ENCODE results near the gene ZNF333. TPM values are rescaled to one million over a fixed set of nuclear protein-coding genes. Genes with fewer than 3 reads are reported as not detected.

The ZNF333 gene
- total RNA-seq, 2 experiments from 2014 or later: 15.5 to 17.6 TPM

DNA sequence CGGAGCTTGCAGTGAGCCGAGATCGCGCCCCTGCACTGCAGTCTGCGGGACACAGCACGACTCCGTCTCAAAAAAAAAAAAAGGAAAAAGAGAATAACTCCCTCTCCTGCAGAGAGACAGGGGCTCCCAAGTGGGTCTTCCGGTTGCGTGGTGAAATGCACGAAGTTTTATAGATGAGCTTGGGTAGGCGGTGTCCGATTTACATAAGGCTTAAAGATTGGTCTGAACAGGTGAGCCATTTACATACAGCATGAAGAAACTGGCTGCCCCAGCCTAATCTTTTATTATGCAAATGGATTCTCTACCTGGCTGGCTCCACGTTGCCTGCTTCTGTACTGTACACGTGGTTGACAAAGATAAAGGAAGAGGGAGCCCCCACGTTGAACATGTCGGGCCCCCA, 69.0 kb downstream of the ZNF333 start:
- Mint-ChIP-seq H3K9me3 (peaks cover 3% of the 10 kb centered on the region), H3K27ac (no peak overlapping the region), H3K4me3 (no peak overlapping the region), H3K36me3 (ENCODE audit: low read depth) (no peaks in the 10 kb centered on the region), H3K4me1 (ENCODE audit: low read depth) (no peaks in the 10 kb centered on the region), H3K27me3 (peaks cover 4% of the 10 kb centered on the region)
- Histone ChIP-seq H3K9me3 (ENCODE audit: control insufficient read depth in 1 of 2, insufficient read depth in 1 of 2, low read length in 2 of 2) (peaks cover 0 to 5% of the 10 kb centered on the region in 2 experiments), H3K27ac (ENCODE audit: low read depth in 1 of 2, low read length in 2 of 2) (no peak overlapping the region), H3K27me3 (ENCODE audit: control insufficient read depth in 1 of 2, insufficient read depth in 2 of 2, low read length in 2 of 2) (peaks cover 0 to 1% of the 10 kb centered on the region in 2 experiments), H3K36me3 (ENCODE audit: insufficient read depth, low read length) (no peaks in the 10 kb centered on the region), H3K4me3 (ENCODE audit: low read length) (no peak overlapping the region), H3K4me1 (ENCODE audit: insufficient read depth, low read length) (no peaks in the 10 kb centered on the region)
- ChIA-PET POLR2A (no interaction called here), CTCF (no interaction called here)
- TF ChIP-seq, protein P1, sequence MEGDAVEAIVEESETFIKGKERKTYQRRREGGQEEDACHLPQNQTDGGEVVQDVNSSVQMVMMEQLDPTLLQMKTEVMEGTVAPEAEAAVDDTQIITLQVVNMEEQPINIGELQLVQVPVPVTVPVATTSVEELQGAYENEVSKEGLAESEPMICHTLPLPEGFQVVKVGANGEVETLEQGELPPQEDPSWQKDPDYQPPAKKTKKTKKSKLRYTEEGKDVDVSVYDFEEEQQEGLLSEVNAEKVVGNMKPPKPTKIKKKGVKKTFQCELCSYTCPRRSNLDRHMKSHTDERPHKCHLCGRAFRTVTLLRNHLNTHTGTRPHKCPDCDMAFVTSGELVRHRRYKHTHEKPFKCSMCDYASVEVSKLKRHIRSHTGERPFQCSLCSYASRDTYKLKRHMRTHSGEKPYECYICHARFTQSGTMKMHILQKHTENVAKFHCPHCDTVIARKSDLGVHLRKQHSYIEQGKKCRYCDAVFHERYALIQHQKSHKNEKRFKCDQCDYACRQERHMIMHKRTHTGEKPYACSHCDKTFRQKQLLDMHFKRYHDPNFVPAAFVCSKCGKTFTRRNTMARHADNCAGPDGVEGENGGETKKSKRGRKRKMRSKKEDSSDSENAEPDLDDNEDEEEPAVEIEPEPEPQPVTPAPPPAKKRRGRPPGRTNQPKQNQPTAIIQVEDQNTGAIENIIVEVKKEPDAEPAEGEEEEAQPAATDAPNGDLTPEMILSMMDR (IDR thresholded peaks at IDR 0.05): no peak
- ATAC-seq (ENCODE audit: poor library complexity) (no peak), DNase-seq (no peak)
- intact Hi-C loops (cut with DNase I, micrococcal nuclease): no loop called here

DNA sequence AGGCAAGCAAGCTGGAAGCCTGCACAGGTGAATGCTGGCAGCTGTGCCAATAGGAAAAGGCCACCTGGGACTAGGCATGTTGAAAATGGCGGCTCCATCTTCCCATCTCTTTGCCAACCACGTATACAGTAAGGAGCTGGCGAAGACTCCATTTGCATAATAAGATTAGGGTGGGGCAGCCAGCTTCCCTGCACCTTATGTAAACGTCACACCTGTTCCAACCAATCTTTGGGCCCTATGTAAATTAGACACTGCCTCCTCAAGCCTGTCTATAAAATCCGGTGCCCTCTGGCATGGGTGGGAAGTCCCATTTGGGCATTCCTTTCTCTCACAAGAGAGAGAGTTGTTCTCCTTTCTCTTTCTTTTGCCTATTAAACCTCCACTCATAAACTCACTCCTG, 71.8 kb downstream of the ZNF333 start:
- H3K4me3 Mint-ChIP-seq: no peak overlapping the region
- H3K9me3 ChIP-seq (ENCODE audit: control insufficient read depth in 1 of 2, insufficient read depth in 1 of 2, low read length in 2 of 2): peaks cover 0 to 5% of the 10 kb centered on the region in 2 experiments
- no peaks in the 10 kb centered on the region for H3K4me1 Mint-ChIP-seq (ENCODE audit: low read depth)
- POLR2A ChIA-PET: no interaction called here
- H3K27me3 Mint-ChIP-seq: peaks cover 22% of the 10 kb centered on the region
- H3K36me3 ChIP-seq (ENCODE audit: insufficient read depth, low read length): peaks cover 2% of the 10 kb centered on the region
- no peak overlapping the region for H3K27ac ChIP-seq (ENCODE audit: low read depth in 1 of 2, low read length in 2 of 2)
- no peak overlapping the region for H3K27ac Mint-ChIP-seq
- DNase-seq: no peak
- H3K27me3 ChIP-seq (ENCODE audit: control insufficient read depth in 1 of 2, insufficient read depth in 2 of 2, low read length in 2 of 2): peaks cover 0 to 7% of the 10 kb centered on the region in 2 experiments
- intact Hi-C loops (cut with DNase I, micrococcal nuclease): no loop called here
- ATAC-seq (ENCODE audit: poor library complexity): no peak
- H3K4me1 ChIP-seq (ENCODE audit: insufficient read depth, low read length): no peaks in the 10 kb centered on the region
- H3K36me3 Mint-ChIP-seq (ENCODE audit: low read depth): peaks cover 4% of the 10 kb centered on the region
- H3K4me3 ChIP-seq (ENCODE audit: low read length): no peak overlapping the region
- TF ChIP-seq, protein P1 (IDR thresholded peaks at IDR 0.05): no peak
- CTCF ChIA-PET: no interaction called here
- H3K9me3 Mint-ChIP-seq: peaks cover 3% of the 10 kb centered on the region

DNA sequence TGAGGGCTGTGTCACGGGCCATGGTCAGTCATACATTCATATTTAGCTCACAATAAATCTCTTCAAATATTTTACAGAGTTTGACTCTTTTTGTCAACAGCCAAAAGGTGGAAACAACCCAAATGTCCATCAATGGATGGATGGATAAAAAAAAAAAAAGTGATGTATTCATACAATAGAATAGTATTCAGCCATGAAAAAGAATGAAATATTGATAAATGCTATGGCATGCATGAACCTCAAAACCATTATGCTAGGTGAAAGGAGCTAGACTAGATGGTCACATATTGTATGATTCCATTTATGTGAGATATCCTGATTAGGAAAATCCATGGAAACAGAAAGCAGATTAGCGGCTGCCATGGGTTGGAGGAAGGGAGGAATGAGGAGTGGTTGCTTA, 72.3 kb downstream of the ZNF333 start:
- TF ChIP-seq, protein P1 (IDR thresholded peaks at IDR 0.05): no peak
- H3K36me3 Mint-ChIP-seq (ENCODE audit: low read depth): peaks cover 4% of the 10 kb centered on the region
- DNase-seq: no peak
- POLR2A ChIA-PET: no interaction called here
- Histone ChIP-seq H3K27ac (ENCODE audit: low read depth in 1 of 2, low read length in 2 of 2) (no peak overlapping the region), H3K27me3 (ENCODE audit: control insufficient read depth in 1 of 2, insufficient read depth in 2 of 2, low read length in 2 of 2) (peaks cover 0 to 7% of the 10 kb centered on the region in 2 experiments), H3K4me3 (ENCODE audit: low read length) (no peak overlapping the region), H3K4me1 (ENCODE audit: insufficient read depth, low read length) (no peaks in the 10 kb centered on the region), H3K36me3 (ENCODE audit: insufficient read depth, low read length) (peaks cover 2% of the 10 kb centered on the region), H3K9me3 (ENCODE audit: control insufficient read depth in 1 of 2, insufficient read depth in 1 of 2, low read length in 2 of 2) (peaks cover 0 to 5% of the 10 kb centered on the region in 2 experiments)
- H3K27ac Mint-ChIP-seq: no peak overlapping the region
- no peaks in the 10 kb centered on the region for H3K4me1 Mint-ChIP-seq (ENCODE audit: low read depth)
- no peak for ATAC-seq (ENCODE audit: poor library complexity)
- peaks cover 3% of the 10 kb centered on the region for H3K9me3 Mint-ChIP-seq
- H3K4me3 Mint-ChIP-seq: no peak overlapping the region
- intact Hi-C loops (cut with DNase I, micrococcal nuclease): no loop called here
- H3K27me3 Mint-ChIP-seq: peaks cover 22% of the 10 kb centered on the region
- CTCF ChIA-PET: no interaction called here

Measured in CD4-positive, alpha-beta T cell (primary cell).